Activated naive CD4-positive, alpha-beta T cell (primary cell): ENCODE measurements around the gene C20orf96.
"Not testable (repeated sequence)": the region's sequence is repeated elsewhere in the genome, so short reads cannot be mapped to it uniquely, and the experiment has no call there.

Experiments
- DNase-seq, 4 experiments: peaks; one replicate each; lab custom pipeline; 2025; lab: John Stamatoyannopoulos, UW

C20orf96 gene

DNA sequence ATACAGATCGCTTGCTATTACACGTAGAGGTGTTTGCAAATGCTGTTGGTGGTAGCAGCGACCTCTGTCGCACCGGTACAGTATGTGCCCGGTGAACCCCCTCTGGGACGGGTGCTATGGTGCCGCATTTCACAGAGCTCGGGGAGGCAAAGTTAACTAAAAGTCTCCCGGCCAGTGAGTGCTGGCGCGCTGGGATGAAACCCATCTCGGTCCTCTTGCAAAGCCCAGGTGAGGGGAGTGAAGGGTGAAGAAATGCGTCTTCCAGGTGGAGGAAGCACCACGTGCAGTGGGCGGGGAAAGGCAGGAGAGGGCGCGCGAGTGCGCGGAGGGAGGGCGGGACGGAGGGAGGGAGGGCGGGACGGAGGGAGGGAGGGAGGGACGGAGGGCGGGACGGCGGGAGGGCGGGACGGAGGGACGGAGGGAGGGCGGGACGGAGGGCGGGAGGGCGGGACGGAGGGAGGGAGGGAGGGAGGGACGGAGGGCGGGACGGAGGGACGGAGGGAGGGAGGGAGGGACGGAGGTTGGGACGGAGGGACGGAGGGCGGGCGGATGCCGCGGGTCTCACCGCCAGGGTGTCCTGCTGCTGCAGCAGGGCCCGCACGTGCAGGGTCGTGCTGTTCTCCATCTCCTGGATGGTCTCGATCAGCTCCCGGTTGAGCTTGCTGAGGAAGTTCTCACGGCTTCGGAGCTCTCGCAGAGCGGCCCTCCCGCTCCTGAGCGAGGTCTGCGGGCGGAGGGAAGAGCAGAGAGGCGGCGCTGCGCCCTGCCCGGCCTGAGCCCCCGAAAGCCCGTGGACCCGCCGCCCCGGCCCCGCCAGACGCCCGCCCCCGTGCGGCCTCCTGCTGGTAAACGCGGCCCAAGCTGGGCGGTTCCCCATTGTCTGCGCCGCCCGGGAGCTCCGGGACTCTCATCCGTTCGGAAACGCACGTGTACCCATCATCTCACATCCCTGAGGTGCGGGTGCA lies 11.7 kb downstream of the C20orf96 start:
- DNase-seq, result no peak

DNA sequence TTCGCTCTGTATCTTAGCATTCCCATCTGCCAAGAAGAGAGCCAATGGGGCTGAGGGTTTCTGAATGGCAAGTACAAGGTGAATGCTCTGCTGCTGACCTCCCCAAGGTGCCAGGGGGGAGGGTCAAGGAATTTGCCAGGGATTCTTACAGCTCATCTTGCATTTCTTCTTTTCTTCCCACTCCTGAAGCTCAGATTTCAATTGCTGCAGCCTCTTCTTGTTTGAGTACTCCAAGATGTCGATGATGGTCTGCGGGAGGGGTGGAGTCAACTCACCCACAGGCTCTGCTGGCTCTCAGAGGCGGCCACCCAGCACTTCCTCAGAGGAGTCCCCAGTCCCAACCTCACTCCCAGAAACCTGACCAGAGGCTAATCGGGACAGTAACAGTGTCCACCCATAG lies 12.4 kb downstream of the C20orf96 start:
- no peak for DNase-seq

DNA sequence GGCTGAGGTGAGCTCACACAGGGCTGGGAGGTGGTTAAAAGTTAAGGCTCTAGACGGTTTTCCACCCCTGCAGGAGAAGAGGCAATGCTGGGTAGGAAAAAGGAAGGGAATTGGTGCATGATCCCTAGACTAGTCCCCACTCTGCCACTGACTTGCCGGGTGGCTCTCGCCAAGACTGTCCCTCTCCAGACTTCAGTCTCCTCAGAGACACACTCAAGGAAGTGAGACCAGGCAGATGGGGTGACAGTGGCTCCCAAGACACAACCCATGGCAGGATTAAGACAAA lies 13.1 kb downstream of the C20orf96 start:
- no peak for DNase-seq

DNA sequence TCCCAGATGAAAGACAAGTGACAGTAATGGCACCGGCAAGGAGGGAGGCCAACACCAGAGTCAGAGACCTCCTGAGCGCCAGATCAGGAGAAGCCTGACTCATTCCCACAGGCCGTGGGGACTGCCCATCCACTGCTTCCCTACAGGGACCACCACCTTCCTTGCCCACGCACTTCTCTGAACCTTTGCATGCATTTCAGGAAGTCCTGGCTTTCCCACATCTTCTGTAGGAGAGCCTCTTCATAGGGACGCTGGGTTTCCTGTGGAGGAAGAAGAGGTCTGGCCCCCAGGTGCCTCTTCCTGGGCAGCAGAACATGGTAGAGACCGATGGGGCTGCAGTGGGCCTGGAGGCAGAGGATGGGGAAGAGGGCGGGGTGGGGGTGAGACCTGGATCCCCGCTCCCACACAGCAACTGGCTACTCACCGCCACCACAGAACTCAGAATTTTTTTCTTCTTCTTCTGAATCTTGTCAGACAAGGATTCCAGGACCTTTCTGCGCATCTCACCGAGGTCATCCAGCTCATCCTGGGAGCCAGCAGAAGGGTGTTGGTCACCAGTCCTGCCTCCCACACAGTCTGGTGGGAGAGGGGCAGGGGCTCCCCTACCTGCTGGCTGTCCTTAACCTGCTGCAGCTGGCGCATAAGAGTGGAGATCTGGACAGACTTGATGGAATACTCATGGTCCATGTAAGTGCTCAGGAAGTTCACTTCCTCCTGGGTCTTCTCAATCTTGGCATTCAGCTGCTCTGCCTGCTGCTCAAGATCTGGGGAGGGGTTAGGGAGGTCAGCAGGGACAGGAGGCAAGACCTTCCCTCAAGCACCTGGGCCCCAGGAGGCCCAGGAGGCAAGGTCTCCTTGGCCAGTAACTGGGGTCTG lies 13.7 kb downstream of the C20orf96 start:
- DNase-seq, result no peak

DNA sequence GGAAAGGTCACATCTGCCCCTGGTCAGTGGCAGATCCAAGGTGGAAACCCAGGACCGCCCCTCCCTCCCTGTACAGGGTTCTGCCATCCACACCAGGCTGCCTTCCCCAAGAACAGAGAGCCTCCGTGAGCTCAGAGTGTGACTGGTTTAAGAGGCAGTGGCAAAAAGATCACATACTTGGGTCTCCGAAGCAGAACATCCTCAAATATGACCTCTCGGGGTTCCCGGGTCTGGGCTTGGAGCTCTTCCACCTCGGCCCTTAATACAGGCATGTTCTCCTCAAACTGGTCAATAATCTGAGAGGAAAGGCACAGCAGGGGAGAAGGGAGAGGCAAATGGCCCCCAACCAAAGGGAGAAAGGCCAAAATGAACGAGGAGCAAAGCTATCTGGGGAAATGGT lies 14.8 kb downstream of the C20orf96 start:
- no peak for DNase-seq

DNA sequence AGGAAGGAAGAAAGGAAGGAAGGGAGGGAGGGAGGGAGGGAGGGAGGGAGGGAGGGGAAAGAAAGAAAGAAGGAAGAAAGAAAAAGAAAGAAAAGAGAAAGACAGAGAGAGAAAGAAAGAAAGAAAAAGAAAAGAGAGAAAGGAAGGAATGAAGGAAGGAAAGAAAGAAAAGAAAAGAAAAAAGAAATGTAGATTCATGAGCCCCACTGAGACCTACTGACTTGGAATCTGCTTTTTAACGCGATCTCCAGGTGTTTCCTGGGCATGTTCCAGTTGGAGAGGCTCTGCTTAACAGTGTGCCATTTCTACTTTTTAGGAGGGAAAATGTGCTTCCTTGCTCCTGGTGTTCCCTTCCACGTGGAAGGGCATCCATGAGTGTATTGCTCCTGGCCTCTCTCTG lies 16.7 kb downstream of the C20orf96 start:
- DNase-seq, result no peak

DNA sequence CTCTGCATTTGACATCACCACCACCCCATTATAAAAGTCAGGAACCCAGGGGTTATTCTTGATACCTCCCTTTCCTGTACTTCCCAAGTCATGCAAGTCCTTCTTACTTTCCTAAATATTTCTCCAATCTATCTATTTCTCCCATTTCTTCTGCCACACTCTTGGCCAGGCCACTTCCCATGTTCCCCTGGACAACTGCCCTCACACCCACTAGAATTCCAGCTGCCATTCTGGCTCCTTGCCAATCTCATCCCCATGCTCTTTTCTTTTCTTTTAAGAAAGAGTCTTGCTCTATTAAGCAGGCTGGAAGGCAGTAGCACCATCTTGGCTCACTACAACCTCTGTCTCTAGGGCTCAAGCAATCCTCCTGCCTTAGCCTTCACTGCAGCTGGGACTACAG lies 17.8 kb downstream of the C20orf96 start:
- DNase-seq, result no peak

DNA sequence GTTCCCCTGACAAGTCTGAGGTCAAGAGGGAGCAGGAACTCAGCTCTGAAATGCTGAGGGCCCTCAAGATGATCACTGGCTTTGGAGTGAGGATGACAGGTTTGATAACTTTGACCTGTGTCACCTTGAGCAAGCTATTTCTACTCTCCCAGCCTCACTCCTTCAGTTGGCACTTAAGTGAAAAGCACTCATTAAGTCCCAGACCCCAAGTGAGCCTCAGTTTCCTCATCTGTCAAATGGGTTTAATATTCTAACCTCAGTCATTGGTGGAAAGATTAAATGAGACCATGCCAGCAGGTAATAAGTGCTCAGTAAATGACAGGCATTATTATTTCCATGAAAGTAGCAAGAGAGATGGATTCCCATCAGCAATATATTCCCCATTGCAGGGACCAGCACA lies 19.0 kb downstream of the C20orf96 start:
- no peak for DNase-seq

DNA sequence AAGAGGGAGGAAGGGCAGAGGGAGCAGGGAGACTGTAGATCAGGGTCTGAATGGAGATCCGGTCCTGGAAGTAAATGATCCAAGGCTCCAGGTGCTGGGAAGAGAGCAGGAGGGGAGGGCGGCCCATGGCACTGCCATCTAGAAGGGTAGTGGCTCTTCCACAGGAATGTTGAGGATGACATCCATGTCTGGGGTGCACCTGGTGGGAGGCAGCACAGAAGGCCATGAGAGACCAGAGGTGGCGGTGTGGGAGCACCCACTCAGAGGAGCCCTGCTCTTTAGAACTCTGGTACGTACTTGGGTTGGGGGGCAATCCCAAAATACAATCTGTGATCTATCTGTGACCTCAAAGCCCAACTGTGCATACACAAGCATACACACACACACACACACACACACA lies 19.5 kb downstream of the C20orf96 start:
- DNase-seq, result no peak

DNA sequence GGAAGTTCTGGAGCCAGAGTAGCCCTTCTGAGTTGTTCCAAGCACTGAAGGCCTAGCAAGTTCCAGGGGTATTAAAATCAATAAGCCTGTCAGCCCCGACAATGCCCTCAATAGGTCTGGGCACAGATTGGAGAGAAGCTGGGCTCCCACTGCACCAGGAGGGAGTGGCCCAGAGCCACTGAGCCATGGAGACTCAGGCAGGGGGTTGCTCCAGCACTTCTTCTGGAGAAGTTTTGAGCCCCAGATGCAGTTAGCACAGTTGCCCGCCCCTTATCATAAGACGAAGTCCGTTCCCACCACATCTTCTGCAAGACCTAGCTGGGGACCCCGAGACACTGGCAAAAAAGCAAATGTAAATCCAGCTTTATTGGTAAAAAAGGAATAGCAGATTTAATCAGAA lies 20.0 kb downstream of the C20orf96 start:
- no peak for DNase-seq

DNA sequence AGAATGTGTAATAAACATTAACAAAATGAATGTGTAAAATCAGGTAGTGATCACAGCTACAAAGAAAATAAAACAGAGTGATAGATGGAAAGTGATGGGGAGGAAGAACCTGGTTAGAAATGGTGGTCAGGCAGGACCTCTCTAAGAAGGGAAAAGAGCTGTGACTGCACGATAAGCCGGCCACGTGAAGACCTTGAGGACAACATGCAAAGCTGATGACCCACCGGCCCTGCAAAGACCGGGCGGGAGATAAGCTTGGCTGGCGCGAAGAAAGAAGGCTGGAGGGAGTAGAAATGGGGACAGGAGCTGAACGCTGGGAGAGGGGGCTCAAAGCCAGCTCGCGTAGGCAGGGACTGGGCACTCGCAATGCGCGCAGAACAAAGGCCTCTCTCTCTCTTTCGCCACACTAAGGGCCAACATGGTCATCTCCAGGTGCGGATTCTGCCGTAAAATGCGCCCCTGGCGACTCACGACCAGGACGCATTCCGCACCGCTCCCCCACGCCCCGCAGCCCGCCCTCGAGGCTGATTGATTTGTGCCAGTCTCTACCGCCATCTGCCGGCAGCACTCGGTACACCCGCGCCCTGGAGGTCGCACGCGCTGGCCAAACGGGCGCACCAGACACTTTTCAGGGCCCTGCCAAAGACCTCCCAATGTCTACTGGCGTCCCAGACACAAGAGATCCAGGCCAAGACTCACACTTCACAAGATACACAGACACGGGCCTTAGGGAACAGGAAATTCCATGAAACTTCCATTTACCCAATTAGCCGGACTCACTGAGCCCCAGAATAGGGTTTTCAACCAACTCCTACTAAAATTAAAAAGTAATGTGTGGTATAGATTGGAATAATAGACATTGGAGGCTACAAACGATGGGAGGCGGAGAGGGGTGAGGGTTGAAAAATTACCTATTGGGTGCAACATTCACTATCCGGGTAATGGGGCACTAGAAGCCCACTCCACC lies 23.7 kb downstream of the C20orf96 start:
- DNase-seq, result peak; percentile 84 to 89 (median 86)

DNA sequence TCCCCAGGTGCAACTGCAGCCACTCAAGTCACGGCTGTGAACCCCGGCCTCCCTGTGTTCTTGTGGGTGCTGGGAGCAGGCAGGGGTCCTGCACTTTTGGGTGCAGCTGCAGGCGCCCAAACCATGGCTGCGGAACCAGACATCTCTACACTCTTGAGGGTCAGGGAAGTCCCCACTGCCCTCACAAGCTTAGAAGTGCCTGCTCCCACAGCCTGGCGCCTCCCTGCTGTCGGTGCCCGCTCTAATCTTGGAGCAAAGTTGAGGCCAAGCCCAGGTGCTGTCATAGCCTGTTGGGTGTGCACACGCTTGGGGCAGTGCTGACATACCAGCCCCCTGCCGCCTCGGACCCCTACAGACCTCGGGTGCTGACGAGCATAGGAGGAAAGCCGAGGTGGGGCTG lies 26.8 kb downstream of the C20orf96 start:
- no peak for DNase-seq

DNA sequence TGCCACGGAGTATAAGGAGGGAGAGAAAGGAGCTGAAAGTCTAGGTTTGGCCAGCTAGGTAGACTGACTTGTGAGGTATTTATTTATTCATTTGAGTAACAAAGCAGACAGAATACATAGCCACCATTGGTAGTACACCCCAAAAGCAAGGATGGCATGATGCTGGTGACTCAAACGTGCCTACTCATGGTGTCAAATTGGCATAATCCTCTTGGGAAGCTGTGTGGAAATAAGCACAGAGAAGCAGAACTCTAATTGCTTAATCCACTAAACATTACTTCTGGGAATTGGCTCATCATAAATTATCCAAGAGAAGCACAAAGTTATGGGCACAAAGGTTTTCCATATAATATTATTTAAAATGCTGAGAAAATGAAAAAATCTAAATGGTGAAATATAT lies 30.6 kb downstream of the C20orf96 start:
- DNase-seq, result no peak

DNA sequence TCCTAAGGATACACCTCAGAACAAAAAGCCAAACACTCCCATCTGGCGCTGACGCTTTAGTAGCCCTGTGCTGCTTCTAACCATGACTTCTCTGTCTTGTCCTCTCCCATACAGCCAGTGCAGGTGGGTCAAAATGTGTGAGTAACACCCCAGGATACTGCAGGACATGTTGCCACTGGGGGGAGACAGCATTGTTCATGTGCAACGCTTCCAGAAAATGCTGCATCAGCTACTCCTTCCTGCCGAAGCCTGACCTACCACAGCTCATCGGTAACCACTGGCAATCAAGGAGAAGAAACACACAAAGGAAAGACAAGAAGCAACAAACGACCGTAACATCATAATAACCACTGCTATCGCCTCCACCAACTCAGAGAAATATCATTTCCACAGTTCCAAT lies 31.6 kb downstream of the C20orf96 start:
- no peak for DNase-seq

DNA sequence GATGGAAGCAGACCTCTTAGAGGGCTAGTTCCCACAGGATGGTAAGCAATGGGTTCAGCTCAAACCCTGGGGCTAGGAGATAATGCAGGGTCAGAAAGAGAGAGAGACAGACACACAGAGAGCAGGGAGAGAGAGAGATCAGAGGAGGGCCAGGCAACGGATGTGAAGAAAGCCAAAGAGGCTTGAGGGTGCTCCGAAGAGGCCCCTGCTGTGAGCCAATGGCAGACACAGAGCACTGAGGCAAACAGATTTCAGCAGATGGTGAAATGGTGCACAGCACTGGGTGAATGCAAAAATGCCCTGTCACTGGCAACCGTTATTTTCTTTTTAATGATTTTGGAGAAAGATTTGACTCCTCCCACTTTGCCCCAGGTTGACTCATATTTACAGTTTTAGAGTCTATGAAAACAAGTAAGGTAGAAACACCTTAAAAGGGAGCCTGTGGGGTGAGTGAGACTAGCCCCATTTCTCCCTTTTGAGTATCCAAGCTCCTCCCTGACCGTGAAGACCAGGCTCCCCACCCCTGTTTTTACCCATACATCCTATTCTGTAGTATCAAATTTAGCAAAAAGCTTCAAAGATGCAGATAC lies 32.2 kb downstream of the C20orf96 start:
- DNase-seq, result no peak

DNA sequence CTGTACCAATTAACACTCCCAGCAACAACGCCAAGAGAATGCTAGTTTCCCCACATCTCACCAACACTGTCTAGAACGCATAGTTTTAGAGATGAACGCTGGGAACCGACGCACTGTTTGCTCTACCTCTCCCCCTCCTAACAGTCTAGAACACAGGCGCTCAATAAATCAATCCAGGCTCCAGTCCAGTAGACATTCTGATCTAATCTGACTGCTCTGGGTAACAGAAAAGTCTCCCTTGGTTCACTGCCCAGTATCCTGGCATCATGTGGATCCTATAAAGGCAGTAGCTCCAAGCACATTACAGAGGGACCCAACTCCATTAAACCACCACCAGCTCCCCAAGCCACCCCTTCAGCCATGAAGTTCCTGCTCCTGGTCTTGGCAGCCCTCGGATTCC lies 33.1 kb downstream of the C20orf96 start, which contains the start of gene DEFB132:
TSS of gene DEFB132 (plus strand) at position 306 of the 400 bp plus-strand sequence. CDS start at position 361, 55 bp downstream.
- no peak for DNase-seq

DNA sequence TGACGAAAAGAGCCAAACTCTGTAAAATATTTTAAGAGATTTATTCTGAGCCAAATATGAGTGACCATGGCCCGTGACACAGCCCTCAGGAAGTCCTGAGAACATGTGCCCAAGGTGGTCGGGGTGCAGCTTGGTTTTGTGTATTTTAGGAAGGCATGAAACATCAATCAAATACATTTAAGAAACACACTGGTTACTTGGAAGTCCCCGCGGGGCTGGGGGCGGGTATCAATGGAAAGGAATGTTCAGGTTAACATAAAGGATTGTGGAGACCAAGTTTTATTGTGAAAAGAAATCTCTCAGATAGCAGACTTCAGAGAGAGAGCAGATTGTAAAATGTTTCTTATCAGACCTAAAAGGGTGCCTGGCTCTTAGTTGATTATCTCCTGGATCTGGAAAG lies 37.1 kb downstream of the C20orf96 start:
- not testable (repeated sequence) for DNase-seq

DNA sequence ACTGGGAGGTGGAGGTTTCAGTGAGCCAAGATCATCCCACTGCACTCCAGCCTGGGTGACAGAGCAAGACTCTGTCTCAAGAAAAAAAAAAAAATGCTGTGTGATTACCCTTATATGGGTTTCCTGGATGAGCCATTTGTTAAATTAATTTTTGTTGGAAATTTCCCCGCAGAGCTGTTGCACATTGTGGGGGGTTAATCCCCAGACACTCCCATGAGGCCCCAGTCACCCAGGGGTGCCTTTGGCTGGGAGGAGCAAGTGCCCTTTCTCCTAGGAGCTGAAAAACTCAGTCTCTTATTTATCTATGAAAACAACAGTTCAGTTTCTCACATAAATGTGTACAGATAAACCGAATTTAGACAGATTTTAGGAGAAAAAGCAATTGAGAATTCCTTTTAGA lies 37.7 kb downstream of the C20orf96 start:
- no peak for DNase-seq

DNA sequence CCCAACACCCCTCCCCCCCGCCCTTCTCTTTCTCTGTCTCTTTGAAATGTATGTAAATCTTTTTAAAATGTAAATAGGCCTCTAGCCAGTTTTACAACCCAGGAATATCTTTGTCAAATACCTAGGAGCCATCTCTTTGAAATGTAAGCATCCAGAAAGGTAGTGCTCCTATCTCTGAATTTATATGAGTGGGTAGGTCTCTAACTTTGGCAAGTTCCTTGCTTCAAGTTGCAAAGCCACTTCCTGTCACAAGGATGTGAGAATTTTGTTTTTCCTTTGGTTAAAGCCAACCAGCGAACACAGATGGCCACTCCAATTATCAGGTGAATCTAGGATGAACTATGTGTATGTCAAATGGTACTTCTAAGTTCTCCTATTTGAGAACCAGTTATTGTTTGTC lies 39.2 kb downstream of the C20orf96 start:
- no peak for DNase-seq

DNA sequence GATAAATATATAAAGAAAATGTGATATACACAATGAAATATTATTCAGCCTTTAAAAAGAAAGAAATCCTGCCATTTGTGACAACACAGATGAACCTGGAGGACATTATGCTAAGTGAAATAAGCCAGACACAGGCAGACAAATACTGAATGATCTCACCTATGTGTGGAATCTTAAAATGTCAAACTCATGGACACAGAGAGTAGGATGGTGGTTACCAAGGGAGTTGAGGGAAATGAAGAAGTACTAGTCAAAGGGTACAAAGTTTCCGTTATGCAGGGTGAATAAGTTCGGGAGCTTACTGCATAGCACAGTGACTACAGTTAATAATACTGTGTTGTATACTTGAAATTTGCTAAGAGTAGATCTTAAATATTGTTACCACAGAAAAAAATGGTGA lies 47.6 kb downstream of the C20orf96 start:
- no peak for DNase-seq

DNA sequence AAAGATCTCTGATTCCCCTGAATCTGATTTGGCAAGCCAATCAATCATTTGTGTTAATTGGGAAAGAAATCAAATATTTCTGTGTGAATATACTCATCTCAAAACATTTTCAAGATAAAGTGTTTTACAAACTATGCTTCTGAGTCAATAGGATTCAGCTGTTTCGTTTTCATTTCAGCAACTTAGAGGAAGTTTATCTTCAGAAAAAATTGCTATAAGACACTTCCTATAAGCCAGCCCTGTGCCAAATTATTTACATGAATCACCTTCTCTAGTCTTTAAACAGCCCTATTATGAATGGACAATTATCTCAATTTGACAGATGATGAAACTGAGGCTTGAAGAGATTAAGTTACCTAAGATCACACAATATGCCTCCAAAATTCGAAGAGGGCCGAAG lies 52.6 kb downstream of the C20orf96 start:
- no peak for DNase-seq
